Adrenal gland (tissue), 5 donors: ENCODE data around the gene CFAP20.

Source experiments
- CTCF ChIP-seq, 6 experiments: fragments of 450-650 bp in 4 of 6; fragments of 200-600 bp in 2 of 6; sonication (generic) in 1 of 6; IDR thresholded peaks; 1 replicate in 5 of 6; 2 replicates in 1 of 6; pipeline versions ENCODE4 v1.5.1 to v1.8.0; 2016 to 2021; ENCODE audit warnings: antibody characterized with exemption in 6 of 6, mild to moderate bottlenecking in 2 of 6, moderate library complexity in 1 of 6
- POLR2A ChIP-seq, 2 donors: fragments of 450-650 bp; IDR thresholded peaks; one replicate each; pipeline ENCODE4 v1.6.1; 2017; ENCODE audit warnings: antibody characterized with exemption in 2 of 2, mild to moderate bottlenecking in 2 of 2, moderate library complexity in 1 of 2
- donor health status: DM: no; HTN: no; CAD: no.

- no peak for TF ChIP-seq CTCF (IDR thresholded peaks at IDR 0.05)
- no peak for TF ChIP-seq POLR2A (IDR thresholded peaks at IDR 0.05)
Observed at GRCh38 chr16:58125041-58125440, 4.1 kb downstream of the CFAP20 start.
